Nucleus accumbens (tissue), 56 donors: Measurements from ENCODE around the gene SLC5A7.

ENCODE experiments used
- DNase-seq, 56 donors: peaks; one replicate each; lab custom pipeline; 2025; lab: John Stamatoyannopoulos, UW

Gene SLC5A7

DNA sequence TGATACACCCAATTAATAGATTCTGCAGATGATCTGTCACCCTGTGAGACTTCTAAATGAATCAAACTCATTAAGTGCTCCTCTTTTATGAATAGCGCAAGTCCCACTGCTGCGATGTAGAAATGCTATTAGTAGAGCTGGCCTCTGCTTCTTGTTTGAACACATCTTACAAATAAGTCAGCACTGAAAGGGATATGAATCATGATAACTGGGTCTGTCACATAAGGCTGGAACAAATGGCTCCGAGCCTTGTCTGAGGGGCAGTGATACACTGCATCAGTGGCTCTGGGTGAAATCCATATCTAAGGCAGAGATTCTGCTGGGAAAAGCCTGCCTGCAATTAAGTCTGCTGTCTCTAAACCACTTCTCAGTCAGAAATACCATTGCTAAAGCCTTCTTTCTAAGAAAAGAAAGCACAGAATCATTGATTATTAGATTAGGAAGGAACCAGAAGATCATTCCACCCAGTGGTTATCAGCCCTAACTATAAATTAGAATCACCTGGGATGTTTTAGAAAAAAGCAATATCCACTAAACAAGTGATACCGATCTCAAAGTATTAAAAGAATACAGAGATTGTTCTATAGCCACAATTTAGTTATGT lies 75.2 kb downstream of the SLC5A7 start:
- DNase-seq, result no peak
